HG02678 (cell line): ENCODE data around the gene HGD.
"Not testable (repeated sequence)": the region's sequence is repeated elsewhere in the genome, so short reads cannot be mapped to it uniquely, and the experiment has no call there.

Experiments used
- ATAC-seq: cut with Tn5 transposase; IDR thresholded peaks from one replicate; pipeline ENCODE4 v1.9.1; 2021; ENCODE audit warnings: mild to moderate bottlenecking, moderate library complexity; ENCODE audit not compliant: unreplicated experiment

HGD gene

GRCh38 chr3:120680193-120680894 lies 1.7 kb downstream of the HGD start:
- no peak for ATAC-seq

DNA sequence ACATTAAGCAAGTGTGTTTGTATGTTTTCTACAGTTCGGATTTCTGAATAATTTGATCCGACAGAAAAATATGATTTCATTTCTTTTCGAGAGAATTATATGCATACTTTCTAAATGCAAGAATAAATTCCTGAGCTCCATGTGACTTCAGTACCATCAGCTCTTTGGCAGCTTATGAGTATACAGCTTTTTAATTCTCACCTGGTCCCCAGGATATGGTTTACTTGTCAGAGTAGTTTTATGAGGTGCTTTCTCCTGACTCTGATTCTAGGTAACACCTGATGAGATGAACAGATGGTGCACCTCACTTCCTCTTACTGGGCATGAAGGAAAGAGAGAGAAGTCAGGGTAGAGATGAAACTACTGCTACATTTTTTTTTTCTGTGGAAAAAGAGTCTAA lies 3.1 kb downstream of the HGD start:
- peak; percentile 42 for ATAC-seq

GRCh38 chr3:120678331-120678947 lies 3.6 kb downstream of the HGD start:
- ATAC-seq, result peak; percentile 95

DNA sequence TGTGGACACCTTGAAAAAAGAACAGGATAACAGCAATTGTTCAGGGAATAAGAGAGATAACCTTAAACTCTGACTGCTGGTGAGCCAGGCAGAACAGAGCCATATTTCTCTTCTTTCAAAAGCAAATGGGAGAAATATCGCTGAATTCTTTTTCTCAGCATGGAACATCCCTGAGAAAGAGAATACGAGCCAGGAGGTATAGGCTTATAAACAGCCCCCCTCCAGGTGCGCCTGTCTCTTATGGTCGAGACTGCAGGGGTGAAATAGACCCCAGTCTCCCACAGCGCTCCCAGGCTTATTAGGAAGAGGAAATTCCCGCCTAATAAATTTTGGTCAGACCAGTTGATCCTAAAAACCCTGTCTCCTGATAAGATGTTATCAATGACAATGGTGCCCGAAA lies 4.8 kb downstream of the HGD start:
- ATAC-seq, result not testable (repeated sequence)

DNA sequence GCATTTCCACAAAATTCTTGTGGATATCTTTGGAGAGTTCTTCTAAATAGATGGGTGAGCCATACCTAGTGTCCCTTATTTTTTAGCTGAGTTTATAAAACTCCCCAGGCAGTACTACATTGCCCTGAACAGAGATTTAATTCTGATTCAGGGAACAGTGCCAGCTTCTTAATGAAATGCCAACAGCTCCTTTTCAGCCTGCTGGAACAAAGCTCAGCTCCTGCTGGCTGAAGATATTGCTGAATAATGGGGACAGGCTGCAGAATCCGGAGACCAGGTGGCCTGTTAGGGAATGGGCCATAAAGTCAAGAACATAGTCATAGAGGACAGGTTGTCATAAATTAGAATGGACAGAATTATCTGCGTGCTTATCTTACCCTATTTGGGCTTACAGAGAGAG lies 8.9 kb downstream of the HGD start:
- no peak for ATAC-seq

DNA sequence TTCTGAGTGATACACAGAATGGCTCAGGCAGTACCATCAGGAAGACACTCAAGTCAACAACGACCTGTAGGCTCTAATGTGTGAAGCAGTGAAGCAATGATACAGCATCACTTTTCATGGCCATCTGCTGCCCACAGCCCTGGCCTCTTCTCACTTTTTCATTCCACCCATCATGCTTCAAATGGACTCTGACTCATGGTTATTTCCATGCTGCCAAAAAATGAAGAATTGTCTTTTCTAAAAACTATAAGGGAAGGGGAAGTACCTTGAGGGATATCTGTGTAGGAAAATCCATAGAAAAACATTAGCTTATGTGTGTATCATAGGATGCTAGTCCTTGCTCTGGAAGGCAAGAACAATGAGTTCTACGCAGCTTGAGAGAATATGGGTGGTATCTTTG lies 11.5 kb downstream of the HGD start:
- no peak for ATAC-seq

DNA sequence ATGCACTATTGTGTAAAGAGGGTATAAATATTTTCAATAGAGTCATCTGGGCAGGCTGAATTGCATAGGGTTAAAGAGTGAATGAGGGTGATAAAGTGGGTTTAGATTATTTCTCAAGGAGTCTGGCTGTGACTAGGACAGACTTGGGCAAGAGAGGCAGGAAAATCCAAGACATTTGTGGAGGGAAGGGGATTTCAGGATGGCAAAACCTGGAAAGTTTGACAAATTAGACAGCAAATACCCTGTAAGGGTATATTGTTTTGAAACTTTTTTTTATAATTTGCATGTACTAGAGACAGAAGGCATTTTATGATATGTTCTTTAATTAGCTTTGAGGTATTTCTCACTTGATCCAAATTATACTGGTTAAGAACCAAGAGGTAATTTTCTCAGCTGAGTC lies 17.1 kb downstream of the HGD start:
- ATAC-seq, result no peak

DNA sequence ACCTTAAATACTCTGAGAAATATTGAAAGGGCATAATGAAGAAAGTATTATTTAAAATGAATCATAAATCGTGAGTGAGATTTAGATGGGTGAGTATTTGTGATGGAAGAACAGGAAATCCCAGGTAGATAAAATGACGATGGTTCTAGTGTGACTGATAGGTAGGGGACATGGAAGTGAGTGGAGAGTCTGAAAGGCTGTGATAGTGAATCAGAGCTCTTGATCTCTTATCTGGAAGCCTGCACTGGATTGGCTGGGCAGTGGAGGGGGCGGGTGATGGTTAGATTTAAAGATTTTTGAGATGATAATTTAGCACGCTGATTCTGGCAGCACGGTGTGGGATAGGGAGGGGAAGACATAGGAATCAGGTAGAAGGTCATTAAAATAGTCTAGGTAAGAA lies 20.1 kb downstream of the HGD start:
- no peak for ATAC-seq

DNA sequence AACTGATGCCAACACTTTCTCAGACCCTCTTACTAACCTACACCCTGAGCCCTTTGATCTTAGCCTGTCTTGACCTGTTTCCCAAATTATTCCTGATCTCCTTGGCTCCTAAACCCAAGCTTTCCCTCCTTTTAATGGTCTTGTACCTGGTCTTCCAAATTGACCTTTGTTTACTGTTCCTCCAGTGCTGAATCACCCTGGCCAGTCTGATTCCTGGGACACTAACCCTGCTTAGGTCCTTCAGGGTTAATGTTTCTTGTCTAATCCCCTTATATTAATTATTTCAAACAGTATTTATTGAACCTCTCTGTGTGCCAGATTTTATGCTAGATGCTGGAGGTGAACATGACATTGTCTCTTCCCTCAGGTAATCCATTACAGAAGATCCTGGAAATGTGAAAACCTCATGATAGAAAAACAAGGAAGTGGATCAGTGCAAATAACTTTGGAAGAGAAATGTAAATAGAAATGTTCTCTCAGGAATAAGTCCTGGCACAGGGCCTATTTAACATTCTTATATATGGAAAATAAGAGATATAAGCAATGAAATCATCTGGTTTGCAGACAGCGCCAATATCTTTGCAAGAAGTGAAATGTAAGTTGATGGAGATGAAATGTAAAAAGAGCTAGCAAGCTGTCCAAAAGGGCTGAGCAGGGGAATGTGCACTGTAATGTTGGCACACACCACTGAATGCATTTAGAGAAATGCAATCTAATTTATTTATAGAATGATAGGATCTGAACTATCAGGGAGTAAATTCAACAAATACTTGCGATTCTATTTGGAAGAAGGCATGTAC lies 20.7 kb downstream of the HGD start:
- ATAC-seq, result no peak

DNA sequence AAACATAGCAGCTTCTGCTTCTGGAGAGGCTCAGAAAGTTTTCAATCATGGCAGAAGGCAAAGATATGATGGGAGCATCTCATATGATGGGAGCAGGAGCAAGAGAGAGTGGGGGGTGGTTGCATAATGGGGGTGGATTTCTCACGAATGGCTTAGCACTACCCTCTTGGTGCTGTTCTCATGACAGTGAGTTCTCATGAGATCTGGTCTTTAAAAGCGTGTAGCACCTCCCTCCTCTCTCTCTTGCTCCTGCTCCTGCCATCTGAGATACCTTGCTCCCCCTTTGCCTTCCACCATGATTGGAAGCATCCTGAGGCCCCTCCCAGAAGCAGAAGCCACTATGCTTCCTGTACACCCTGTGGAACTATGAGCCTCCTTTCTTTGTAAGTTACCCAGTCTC lies 22.2 kb downstream of the HGD start:
- no peak for ATAC-seq

GRCh38 chr3:120659285-120659684 lies 22.8 kb downstream of the HGD start:
- ATAC-seq, result no peak

GRCh38 chr3:120652896-120653545 lies 29.0 kb downstream of the HGD start:
- ATAC-seq, result no peak

DNA sequence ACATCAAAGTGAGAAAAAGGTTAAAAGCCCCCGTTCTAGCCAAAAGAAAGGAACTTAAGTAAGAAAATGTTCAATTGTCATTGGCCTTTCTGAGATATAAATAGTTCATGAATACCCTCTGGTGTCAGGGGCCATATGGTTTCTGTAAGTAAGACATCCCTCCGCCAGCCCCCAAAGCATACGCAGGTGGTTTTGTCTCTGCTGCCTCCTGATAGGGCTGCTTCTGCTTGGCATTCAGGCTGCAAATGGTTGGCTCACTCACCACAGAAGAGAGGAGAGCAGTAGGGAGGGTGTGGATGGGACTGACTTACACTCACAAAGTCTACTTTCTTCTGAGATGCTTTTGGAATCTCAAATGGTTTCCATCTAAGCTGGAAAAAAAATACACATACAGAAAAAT lies 29.8 kb downstream of the HGD start:
- no peak for ATAC-seq

GRCh38 chr3:120650311-120650710 lies 31.7 kb downstream of the HGD start:
- ATAC-seq, result no peak

DNA sequence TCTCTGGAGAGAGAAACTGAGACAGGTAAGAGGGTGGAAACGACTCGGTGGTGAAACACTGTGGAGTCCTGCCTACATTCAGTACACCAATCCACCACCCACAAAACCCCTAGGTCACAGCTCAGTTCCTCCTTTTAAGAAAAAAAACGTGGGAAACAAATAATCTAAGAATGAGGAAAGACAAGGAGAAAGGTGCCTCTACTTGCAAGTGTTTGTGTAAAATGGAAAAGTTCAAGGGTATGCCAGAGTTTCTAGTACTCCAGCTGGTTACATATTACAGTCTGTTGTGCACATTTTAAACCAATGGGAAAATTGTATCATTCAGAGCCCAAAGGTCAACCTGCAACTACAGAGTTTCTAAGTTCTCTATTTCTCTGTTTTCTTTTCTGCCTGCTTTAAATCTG lies 32.2 kb downstream of the HGD start:
- ATAC-seq, result no peak

- ATAC-seq, result no peak
Measured at GRCh38 chr3:120648290-120648689, 33.7 kb downstream of the HGD start.

DNA sequence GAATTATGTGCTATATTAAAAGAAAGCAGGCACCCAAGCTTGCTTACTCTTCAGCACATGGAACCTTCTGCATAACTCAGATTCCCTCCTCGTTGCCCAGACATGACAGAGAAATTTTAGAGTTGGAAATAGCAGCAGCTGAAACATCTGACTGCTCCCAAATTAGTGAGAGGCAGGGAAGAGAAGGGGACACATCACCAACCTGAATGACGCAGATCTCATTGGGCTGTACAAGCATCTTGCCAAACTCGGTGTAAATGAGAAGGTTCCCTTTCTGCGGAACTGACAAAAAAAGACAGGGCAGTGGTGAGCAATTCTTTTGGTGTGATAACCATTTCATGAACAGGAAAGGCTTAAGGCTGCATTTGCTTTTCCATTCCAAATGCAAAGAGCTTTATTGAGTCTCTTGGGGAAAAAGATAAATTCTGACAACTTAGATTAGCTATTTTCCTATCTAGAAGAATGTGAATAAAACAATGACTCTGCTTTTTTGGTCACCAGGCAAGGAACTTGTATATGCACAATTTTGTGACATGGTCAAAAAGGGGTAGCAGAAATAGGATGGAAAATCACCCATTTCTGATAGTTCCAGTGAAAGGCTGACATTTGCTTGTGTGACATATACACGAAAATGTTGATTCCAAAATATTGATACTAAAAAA lies 35.1 kb downstream of the HGD start:
- ATAC-seq, result no peak

- ATAC-seq, result no peak
Measured at GRCh38 chr3:120645083-120645845, 36.8 kb downstream of the HGD start.

DNA sequence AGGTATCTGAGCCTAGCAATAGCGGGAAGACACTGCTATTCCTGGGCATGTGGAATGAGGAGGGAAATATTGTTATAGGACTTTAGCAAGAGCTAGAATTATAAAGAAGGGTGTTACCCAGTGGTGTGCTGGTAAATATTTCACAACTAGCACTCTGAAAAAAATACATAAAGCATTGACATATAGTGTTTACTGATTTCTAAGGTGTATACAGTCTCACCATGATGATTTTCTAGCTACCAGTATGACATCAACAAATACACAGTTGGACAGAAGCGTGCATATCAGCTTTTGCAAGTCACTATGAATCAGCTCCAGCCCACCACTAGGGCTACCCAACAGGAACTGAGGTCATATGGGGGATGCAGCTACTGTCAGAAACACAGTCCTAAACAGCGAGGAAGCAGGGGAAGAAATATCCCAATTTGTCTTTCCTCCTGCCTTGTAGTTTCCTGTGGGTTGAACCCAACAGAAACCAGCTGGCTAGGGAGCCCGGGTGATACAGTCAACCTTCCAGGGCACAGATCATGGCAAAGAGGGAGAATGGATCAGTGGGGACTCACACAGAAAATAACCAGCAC lies 39.6 kb downstream of the HGD start:
- no peak for ATAC-seq

- no peak for ATAC-seq
Measured at GRCh38 chr3:120641696-120642246, 40.3 kb downstream of the HGD start.
